Subcutaneous adipose tissue (tissue), 4 donors: Measurements from ENCODE around the gene RPL7A. TPM values are rescaled to one million over a fixed set of nuclear protein-coding genes. Genes with fewer than 3 reads are reported as not detected.

Source experiments
- total RNA-seq, 4 donors: library from RNA; depleted of rRNA; stranded (reverse); fragments of >200 nt; gene quantifications; one replicate each; pipeline ENCODE4 v1.1.0, GENCODE V29; 2016
- TF ChIP-seq, protein P1 (sequence below): fragments of 450-650 bp; IDR thresholded peaks from one replicate; pipeline ENCODE4 v1.5.1; 2016; ENCODE audit warnings: low read depth, mild to moderate bottlenecking, control low read depth, antibody characterized with exemption, moderate library complexity

Gene RPL7A
- total RNA-seq, 4 donors from 2014 or later = 1,241 to 1,737 (median 1,633) TPM

DNA sequence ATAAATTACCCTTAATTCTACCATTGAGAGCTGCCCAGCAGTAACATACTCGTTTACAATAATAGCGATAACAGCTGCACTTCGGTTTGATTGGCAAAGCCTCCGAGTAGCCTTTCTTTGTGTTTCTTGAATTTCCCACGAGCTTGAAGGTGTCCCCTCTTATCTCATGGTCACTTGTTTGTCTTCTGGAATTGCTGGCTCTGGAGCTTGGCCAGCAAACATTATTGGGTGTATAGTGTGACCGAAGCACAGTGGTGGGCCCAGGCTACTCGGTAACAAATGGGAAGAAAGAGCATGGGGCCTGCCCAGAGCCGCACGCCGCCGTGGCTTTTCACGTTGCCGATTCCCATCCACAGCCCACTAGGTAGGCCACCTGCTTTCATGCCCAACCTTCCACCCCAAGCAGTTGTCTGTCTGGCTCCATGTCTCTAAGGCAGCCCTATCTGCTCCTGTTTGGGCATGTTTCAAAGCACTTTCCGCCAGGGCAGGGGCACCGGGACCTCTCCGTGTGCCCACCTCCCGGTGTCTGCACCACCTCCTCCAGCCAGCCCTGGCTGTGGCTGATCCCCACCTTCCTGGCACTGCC, 36.8 kb downstream of the RPL7A start:
- TF ChIP-seq, protein P1, sequence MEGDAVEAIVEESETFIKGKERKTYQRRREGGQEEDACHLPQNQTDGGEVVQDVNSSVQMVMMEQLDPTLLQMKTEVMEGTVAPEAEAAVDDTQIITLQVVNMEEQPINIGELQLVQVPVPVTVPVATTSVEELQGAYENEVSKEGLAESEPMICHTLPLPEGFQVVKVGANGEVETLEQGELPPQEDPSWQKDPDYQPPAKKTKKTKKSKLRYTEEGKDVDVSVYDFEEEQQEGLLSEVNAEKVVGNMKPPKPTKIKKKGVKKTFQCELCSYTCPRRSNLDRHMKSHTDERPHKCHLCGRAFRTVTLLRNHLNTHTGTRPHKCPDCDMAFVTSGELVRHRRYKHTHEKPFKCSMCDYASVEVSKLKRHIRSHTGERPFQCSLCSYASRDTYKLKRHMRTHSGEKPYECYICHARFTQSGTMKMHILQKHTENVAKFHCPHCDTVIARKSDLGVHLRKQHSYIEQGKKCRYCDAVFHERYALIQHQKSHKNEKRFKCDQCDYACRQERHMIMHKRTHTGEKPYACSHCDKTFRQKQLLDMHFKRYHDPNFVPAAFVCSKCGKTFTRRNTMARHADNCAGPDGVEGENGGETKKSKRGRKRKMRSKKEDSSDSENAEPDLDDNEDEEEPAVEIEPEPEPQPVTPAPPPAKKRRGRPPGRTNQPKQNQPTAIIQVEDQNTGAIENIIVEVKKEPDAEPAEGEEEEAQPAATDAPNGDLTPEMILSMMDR = no peak

DNA sequence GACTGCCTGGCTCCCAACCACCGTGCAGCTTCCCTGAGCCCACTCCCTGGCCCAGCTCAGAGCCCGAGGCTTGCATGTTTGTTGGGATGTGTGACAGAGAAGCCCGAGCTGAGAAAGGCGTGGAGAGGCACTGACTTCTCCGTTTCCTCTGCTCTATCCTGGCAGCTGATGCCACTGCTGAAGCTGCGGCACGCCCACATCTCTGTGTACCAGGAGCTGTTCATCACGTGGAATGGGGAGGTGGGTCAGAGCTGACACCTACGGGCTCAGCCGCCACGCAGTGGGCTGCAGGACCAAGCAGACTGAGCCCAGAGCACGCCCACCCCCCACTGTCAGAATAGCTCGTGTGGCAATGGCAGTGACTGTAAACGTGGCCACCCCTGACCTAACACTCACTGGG, 37.4 kb downstream of the RPL7A start:
- TF ChIP-seq, protein P1 = no peak

DNA sequence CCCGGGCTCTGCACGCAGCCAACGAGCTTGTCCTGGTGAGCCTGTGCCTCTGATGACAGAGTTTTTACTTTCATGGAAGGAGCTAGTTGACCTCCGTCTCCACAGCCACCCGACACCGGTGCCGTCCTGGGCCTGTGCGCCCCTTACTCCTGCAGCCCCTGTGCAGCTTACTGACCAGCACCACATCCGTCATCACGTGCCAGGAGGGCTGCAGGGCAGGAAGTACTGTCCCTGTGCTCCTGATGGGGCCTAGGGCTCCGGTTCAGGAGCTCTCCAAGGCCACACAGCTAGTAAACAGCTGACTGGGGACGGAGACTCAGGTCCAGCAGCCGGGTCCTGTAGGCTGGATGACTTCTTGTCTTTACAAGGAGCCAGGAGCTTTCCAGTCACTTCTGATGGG, 38.3 kb downstream of the RPL7A start:
- TF ChIP-seq, protein P1 = no peak

DNA sequence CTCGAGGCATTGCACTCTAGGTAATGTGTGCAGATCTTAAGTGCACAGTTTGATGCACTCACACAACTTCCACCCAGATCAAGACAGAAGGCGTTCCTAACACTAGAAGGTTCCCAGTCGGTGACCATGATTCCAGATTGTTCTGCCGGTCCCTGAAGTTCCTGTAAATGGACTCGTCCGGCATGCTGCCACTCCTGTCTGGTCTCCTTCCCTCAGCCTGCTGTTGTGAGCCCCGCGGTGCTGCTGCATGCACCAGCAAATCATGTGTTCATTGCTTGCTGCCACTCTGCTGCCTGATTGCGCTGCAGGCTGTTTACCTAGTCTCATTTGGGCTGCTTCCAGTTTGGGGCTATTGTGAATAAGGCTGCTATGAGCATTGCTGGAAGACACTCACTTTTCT, 39.7 kb downstream of the RPL7A start:
- TF ChIP-seq, protein P1 = no peak

DNA sequence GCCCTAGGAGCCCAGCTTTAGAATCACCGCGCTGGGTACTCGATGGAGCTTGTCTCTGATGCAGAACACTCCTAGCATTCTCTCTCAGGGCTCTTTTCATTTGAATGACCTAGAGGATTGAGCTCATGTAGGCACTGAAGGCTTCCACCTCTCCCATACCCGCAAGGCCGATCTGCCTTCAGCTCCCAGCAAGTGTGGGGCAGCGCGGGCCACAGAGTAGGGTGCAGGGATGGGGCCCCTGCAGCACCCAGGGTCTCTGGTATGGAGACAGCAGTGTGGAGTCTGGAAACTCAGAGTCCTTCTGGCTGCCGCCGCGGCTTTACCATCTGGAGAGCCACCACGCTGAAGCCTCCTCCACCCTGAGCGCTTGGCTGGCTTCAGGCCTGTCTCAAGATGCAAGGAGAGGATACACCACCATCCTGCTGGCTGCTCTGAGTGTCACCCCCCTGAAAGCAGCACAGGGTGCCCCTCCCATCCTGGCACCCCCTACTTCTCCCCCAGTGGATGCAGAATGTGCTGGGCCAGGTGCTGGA, 41.1 kb downstream of the RPL7A start:
- TF ChIP-seq, protein P1 = no peak

DNA sequence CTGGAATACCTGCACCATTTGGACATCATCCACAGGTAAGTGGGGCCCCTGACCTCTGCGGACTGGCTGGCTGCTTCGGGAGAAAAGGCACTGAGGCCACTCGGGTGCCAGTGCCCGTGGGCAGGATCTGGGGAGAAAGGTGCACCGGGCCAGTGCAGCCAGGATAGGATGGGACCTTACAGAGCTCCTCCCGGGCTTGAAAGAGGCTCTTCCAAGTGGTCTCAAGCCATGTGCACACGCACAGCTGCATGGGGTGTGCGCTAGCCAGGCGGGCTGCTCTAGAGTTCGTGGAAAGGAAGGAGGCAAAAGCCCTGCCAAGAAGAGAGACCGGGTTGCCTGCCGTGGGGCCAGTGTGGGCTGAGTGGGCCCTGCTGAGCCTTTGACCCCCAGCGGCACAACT, 41.5 kb downstream of the RPL7A start:
- TF ChIP-seq, protein P1 = no peak

DNA sequence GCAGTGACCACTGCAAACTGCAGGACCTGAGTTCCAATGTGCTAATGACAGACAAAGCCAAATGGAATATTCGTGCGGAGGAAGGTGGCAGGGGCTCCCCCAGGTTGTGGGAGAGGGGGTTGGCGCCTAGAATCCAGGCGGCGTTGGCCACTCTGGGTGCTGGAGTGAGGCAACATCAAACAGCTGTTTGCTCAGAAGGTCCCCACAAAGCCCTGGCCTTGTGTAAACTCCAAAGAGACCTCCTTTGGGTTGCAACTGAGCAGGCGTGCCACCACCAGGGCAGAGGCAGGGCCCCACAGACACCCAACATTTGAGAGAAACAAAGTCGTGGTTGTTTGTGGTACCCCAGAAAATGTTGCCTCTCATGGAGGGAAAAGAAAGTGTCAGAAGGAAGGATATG, 42.7 kb downstream of the RPL7A start:
- TF ChIP-seq, protein P1 = no peak
